DMS153 treated with DMSO at 0.1 percent for 48 hours (cell line): ENCODE data around the gene PGAP3.

ENCODE experiments used
- DNase-seq: peaks from one replicate; lab custom pipeline; 2025; ENCODE audit not compliant: unreplicated experiment; lab: John Stamatoyannopoulos, UW

Gene PGAP3

DNA sequence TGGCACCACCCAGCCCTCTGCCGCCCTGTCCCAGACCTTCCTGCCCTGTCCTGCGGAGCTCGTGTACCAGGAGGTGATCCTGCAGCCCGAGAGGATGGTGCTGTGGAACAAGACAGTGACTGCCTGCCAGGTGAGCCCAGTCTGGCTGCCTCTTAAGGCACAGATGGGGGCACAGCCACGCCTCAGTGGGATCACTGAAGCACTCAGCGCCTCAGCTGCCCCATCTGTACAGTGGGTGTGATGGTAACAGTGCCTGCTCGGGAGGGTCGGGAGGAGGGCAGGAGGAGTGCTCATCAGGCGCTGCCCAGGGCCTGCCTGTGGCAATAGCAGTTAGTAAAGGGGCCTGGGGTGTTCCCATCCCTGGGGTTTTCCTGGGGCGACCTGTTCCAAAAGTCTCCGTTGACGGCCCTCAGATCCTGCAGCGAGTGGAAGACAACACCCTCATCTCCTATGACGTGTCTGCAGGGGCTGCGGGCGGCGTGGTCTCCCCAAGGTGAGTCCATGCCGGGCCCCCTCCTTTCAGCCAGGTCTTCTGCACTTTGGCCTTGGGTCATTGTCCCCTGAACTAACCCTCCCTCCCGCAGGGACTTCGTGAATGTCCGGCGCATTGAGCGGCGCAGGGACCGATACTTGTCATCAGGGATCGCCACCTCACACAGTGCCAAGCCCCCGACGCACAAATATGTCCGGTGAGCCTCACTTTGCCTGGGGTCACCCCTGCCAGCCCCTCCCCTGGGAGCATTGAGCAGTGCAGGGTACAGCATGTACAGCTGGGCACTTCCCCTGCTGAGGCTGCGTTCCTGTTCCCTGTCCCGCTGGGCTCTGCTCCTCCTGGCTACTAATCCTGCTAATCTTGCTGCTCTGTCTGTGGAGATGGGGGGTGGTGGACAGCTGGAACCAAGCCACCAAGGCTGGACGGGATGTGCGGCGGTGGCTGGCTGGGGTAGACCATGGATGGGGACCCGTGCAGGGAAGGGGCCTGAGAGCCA is 27.2 kb downstream of the PGAP3 start:
- no peak for DNase-seq

DNA sequence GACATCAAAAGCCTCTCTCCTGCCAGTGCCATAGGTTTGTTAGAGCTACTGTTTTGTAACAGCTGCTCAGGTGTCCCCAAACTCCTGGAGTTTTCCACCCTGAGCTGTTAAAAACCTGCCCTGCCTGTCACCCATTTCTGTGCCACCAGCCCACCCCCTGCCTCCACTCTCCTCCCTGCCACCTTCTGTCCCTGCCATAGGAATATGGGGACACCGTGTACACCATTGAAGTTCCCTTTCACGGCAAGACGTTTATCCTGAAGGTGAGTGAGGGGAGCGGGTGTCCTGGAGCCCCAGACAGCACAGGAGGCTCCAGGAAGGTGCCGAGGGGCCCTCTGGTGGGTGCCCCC is 27.9 kb downstream of the PGAP3 start:
- no peak for DNase-seq

DNA sequence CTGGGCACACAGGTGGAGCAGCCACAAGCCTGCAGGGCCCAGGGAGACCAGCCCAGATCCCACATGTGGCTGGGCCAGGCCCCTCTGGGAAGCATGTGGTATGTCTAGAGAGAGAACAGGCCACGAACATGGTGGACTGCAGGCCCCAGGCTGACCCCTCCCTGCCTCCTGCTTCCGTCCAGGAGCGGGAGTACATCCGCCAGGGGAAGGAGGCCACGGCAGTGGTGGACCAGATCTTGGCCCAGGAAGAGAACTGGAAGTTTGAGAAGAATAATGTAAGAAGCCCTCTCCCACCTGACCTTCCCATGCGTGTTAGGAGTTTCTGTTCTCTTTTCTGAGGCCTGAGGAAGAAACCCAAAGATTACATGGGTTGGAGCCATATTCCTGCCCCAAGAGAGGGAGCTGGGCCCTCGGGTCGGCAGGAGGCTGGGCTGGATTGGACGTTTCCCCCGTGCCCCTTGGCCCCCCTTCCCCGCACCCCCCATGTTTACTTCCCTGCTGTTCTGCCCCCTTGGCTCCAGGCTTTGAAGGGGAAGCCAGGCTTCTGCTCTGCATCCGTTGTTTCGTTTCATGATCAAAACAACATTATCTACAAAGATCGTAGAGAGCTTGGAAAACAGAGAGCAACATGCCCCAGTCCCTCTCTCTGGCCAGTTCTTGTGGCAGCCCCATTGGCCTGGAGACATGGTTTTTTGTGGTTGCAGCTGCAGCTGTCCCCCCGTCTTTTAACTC is 28.4 kb downstream of the PGAP3 start:
- DNase-seq: no peak

DNA sequence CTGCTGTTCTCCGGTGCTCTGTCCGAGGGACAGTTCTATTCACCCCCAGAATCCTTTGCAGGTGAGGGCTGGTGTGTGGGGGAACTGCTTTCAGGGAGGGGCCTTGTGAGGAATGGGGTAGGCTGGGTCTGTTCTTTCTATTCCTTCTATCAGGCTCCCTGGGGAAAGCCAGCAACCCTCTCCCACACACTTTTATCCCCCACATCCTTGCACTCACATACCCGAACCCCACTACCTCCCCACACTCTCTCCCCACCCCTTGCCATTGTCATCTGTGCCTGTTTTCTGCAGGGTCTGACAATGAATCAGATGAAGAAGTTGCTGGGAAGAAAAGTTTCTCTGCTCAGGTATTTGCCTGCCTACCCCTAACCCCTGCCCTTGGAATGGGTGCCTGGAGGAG is 29.1 kb downstream of the PGAP3 start:
- DNase-seq: no peak

DNA sequence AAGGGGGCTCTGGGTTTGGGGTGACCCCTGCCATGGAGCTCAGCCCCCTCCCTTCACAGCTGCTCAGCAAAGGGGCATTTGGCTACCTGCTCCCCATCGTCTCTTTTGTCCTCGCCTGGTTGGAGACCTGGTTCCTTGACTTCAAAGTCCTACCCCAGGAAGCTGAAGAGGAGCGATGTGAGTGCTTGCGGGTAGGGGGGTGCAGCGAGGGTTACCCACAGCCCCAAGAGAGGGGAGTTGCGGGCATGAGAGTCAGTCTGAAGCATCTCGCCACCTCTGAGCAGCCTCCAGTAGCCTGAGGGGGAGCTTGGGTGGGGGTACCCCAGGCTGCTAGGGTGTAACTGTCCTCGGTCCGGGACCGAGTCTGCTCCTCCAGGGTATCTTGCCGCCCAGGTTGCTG is 29.5 kb downstream of the PGAP3 start:
- DNase-seq: no peak

DNA sequence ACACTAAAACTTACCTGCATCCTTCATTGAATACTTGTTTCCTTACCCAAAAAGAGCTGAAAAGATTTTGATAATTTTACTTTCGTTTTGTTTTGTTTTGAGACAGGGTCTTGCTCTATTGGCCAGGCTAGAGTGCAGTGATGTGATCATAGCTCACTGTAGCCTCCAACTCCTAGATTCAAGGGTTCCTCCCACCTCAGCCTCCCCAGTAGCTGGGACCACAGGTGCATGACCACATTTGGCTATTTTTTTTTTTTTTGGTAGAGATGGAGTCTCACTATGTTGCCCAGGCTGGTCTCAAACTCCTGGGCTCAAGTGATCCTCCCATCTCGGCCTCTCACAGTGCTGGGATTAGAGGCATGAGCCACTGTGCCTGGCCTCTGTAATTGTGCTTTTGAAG is 32.8 kb downstream of the PGAP3 start:
- DNase-seq: no peak

DNA sequence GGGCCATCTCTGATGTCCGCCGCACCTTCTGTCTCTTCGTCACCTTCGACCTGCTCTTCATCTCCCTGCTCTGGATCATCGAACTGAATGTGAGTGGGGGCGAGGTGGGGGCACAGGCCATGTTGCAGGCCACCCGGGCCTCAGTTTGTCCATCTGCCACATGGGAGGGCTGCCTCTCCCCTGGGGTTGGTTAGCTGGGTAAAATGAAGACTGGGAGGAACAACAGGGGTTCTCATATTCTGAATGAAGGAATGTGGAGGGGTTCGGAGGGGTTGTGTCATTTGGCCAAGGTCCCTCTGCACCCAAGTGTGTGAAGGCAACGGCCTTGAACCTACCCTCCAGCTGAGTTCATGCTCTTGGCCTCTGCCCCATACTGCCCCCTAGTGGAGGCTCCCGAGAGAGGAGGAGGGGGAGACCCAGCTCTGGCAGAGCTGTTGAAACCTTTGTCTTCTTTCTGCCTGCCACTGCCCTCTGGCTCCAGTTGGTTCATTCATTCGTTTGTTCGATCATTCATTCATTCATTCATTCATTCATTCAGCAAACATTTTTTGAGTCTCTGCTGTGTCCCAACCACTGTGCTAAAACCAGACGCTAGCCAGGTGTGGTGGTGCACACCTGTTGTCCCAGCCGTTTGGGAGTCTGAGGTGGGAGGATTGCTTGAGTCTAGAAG is 34.1 kb downstream of the PGAP3 start:
- no peak for DNase-seq

DNA sequence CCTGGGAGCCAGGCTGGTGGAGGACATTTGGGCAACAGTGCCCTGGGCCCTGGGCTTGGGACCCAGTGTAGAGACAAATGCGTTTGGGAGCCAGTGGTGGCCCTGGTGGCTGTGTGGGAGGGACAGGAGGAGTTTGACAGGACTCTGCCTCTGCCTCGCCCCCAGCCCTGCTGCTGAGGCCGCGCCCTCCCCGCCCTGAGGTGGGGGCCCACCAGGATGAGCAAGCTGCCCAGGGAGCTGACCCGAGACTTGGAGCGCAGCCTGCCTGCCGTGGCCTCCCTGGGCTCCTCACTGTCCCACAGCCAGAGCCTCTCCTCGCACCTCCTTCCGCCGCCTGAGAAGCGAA is 34.6 kb downstream of the PGAP3 start:
- no peak for DNase-seq

DNA sequence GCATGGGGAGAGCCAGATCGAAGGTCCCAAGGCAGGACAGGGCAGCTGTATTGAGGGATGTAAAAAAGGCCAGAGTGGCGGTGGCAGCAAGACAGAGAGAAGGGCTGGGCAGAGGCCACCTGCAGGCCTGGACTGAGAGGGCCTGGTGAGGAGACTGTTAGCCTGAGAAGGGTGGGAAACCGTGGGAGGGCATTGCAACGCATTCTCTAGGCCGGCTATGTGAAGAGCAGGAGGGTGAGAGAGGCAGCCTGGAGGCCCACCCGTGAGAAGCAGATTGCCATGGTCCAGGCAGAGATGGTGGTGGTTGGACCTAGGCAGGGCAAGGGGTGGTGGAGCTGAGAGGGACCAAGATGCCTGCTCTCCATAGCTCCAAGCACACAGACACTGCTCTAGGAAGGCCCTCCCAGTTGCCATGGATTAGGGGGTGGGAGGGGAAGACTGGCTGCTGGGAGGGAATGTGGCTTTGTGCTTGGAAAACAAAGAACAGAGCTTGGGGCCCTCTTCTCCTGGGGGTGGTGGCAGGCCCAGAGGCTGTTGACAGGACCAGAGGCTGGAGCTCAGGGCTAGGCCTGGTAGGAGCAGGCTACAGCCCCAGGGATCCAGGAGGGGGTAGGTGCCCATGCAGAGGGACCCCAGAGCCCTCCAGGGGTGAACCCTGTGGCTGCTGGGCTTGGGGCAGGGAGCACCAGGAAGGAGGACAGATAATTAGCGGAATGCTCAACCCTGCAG is 35.1 kb downstream of the PGAP3 start:
- no peak for DNase-seq

DNA sequence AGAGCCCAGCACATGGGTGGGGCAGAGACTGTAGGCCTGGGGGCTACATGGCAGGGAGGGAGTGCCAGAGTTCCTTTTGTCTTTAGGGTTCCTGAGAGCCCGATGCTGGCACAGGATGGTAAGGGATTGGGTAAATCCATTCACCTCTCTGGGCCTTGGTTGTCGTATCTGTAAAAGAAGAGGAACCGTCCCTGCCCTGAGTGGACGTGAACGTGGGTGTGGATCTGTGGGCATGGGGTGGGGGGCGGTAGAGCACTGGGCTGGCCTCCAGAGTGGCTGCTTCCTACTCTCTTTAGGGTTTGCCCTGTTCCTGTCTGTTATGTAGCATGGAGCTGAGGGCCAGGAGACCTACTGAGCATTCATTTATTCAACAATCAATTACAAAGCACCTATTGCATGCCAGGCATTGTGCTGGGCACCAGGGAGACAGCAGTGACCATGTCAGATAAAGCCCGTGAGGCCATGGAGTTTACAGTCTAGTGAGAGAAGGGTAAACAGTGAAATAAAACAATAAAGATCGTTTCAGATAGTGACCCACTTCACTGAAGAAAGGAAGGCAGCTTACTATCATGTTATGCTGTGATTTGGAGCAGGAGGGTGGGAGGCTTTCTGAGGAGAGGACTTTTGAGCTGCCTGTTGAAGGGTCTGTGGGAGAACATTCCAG is 35.8 kb downstream of the PGAP3 start:
- no peak for DNase-seq

DNA sequence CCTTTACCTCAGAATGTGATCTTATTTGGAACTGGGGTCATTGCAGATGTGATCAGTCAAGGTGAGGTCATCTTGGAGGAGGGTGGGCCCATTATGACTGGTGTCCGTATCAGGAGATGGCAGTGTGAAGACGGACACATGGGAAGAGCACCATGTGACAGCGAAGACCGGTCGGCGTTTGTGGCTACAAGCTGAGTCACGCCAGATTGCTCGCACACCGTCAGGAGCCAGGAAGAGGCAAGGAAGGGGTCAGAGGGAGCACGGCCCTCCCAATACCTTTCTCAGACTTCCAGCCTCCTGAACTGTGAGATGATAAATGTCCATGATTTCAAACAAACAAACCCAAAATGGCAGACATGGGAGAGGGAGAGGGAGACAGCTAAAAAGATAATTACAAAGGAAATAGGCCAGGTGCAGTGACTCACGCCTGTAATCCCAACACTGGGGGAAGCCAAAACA is 37.7 kb downstream of the PGAP3 start:
- no peak for DNase-seq

DNA sequence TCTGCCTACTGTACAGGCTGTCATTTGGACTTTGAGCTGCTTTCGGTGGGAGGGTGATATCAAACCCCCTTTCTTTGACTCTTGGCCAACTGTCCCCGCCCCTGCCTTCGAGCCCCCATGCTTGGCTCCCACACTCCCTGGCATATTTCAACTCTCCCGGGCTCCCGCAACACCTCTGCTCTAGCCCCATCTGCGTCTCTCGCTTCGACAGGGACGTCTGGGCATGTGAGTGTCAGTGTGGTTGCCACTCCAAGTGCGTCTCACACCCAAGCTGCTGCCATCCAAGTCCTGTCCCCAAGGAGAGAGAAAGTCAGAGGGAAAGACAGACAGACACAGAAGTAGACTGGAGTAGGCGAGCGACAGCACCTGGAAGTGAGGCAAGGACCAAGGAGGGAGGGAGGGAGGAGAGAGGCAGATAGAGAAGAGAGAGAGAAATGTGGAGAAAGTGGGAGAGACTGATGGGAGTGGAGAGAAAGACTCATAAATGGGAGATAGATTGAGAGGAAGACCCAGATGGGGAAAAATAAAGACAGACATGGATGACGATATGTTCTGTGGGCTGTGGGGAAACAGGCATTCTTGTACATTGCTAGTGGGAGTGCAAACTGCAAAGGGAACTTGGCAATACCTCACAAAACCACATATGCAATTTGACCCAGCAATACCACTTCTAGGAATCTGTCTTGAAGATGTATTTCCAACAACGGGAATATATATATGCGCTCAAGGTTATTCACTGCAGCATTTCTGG is 39.1 kb downstream of the PGAP3 start:
- DNase-seq: no peak

DNA sequence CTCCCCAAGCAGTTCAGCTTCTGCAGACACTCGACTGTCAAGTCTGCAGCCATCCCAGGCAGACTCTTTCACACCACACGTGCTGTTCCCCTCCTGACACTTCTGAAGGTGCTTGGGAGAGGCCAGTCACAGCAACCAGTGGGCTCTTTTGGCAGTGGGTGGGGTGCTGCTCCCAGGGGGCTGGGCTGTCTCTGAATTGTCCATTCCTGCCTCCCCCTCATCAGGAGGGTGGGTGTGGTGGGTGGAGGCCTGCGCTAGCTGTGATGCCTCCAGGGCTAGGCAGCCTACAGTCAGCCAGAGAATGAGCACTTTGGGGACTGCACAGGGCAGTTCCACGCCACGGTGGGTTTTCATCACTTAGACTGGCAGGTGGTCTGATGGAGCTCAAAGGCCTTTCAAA is 40.6 kb downstream of the PGAP3 start:
- DNase-seq: no peak

DNA sequence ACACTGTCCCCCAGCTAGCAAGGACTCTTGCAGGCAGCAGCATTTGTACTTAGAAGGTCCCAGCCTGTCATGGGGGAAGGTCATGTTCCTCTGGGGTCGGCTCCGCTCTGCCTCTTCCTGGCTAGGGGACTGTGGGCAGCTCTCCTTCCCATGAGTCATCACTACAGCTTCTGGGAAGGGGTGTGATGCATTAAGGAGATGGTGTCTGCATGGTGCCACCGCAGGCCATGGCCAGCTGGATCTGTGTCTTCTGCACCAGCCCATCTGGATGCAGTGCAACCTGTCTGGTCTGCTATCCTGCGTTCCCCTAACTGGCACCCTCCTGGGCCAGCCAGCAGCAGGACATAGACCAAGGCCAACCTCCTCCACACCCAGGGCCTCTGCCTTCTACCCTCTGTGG is 44.6 kb downstream of the PGAP3 start:
- DNase-seq: no peak

DNA sequence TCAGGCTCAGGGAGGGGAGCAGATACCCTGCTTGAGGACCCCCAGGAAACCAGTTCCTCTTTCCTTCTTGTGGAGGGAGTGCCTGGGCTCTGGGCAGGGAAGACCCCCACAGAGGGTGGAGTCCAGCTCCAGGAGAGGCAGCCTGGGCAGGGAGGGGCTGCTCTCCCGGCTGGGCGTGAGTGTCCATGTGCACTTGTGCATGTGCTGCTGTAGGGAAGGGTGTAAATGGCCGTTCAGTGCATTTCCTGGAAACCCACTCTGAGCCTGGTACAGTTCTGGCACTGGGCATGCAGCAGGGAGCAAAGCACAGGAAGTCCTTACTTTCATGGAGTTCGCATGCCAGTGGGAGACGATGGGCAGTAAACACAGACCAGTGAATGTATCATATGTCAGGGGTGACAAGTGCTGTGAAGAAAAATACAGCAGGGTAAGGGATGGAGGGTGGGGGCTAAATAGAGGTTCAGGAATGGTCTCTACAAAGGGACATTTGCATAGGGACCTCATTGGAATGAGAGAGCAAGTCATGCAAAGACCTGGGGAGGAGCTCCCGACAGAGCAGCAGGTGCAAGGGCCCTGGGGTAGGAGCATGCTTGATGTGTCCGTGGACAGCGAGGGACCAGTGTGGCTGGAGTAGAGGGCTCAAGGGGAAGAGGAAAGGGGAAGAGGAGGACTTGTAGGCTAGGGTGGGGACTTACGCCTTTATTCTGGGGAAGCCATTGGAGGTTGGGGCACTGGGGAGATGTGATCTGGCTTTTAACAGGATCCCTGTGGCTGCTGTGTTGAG is 45.4 kb downstream of the PGAP3 start:
- DNase-seq: no peak

DNA sequence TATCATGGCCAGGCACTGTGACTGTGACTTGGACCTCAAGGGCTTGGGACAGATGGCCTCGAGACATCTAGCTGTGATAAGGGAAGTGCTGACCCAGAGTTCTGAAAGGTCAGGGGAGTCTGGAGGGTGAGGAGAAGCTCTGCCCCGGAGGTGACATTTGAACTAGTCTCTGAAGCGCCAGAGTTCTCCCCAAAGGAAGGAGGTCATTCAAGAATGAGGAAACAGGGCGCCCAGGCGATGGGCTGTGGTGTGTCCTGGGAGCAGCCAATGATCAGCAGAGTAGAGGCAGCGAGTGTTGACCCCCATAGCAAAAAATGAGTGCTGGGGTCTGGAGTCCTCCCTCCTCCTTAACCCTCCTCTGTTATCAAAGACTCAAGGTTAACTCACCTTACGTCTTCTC is 46.0 kb downstream of the PGAP3 start:
- no peak for DNase-seq

DNA sequence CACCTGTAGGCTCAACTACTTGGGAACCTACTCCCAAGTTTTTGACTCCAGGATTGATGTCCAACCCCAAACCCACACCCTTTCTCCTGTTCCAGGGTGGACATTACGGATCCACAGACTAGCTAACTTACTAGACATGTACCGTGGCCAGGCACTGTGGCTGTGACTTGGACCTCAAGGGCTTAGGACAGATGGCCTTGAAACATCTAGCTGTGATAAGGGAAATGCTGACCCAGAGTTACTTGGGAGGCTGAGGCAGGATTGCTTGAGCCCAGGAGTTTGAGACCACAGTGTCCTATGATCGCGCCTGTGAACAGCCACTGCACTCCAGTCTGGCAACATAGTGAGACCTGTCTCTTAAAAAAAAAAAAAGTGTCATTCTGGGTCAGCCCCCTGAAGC is 46.8 kb downstream of the PGAP3 start:
- no peak for DNase-seq

DNA sequence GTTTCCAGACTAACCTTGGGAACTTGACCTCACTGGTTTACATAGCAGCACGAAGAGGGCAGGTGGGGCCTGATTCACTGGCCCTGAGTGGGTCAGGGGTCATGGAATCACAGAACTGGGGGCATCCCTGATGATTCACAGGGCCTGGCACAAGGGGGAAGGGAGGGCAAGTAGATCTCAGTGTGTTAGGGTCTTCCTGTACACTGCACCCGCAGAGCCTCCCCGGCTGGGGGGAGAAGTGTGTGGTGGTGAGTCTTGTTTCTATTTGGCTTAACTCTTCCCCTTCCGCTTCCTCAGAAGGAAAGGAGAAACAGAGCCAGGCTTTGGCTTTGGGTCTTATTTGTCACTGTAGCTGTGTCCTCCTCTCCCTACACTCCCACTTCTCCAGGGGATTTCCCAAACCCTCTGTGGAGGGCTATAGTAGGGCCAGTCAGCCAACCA is 47.2 kb downstream of the PGAP3 start:
- DNase-seq: no peak
